Upper lobe of right lung (tissue), 1 donor: ENCODE measurements around the gene BPIFB1. TPM values are rescaled to one million over a fixed set of nuclear protein-coding genes. Genes with fewer than 3 reads are reported as not detected.

Experiments
- ATAC-seq: fragments of 200-7000 bp; cut with Tn5 transposase; one replicate; pipeline ENCODE4 v1.9.1; 2020; ENCODE audit warnings: mild to moderate bottlenecking, moderate library complexity
- DNase-seq: peaks from one replicate; pipeline ENCODE4 v3.0.0-alpha.2; 2020
- H3K27ac ChIP-seq: fragments of 200-600 bp; one replicate; pipeline ENCODE4 v1.8.0; 2022
- H3K27me3 ChIP-seq: fragments of 200-600 bp; one replicate; pipeline ENCODE4 v1.8.0; 2022; ENCODE audit warnings: mild to moderate bottlenecking
- H3K36me3 ChIP-seq: fragments of 200-600 bp; one replicate; pipeline ENCODE4 v1.8.0; 2022
- H3K4me1 ChIP-seq: fragments of 200-600 bp; one replicate; pipeline ENCODE4 v1.8.0; 2022
- H3K4me3 ChIP-seq: fragments of 200-600 bp; one replicate; pipeline ENCODE4 v1.8.0; 2022; ENCODE audit warnings: mild to moderate bottlenecking
- H3K9me3 ChIP-seq: fragments of 200-600 bp; one replicate; pipeline ENCODE4 v1.8.0; 2022
- CTCF ChIP-seq: fragments of 200-600 bp; IDR thresholded peaks from one replicate; pipeline ENCODE4 v1.8.0; 2022; ENCODE audit warnings: antibody characterized with exemption
- intact Hi-C: fragments of 100-400 bp; cut with DNase I; formaldehyde crosslinking; loops from one replicate; pipeline ENCODE4 v1.11.0; 2022
- total RNA-seq: library from RNA; stranded (reverse); fragmentation: NEBNext Ultra II Directional; extraction: Animal tissue kit (Norgen Biotek cat#: 25700); gene quantifications from one replicate; pipeline ENCODE4 v1.2.1, GENCODE V29; 2021
- donor health status: DM: no; HTN: yes; CAD: no; lungs with severe emphysema.

The BPIFB1 gene
- total RNA-seq, 1 donor from 2014 or later, result 0.67 TPM

GRCh38 chr20:33273117-33273851, 9.7 kb upstream of the BPIFB1 start:
- no peaks in the 10 kb centered on the region for H3K9me3 ChIP-seq
- H3K4me3 ChIP-seq, result no peak overlapping the region
- TF ChIP-seq CTCF, result no peak
- H3K4me1 ChIP-seq, result no peaks in the 10 kb centered on the region
- no peak overlapping the region for H3K27ac ChIP-seq
- ATAC-seq (no peak), DNase-seq (no peak)
- H3K36me3 ChIP-seq, result no peaks in the 10 kb centered on the region
- peaks cover 5% of the 10 kb centered on the region for H3K27me3 ChIP-seq
- intact Hi-C loops, result no loop called here

- peaks cover 5% of the 10 kb centered on the region for H3K27me3 ChIP-seq
- H3K4me3 ChIP-seq, result no peak overlapping the region
- DNase-seq (no peak), ATAC-seq (no peak)
- no peaks in the 10 kb centered on the region for H3K4me1 ChIP-seq
- intact Hi-C loops, result no loop called here
- no peaks in the 10 kb centered on the region for H3K36me3 ChIP-seq
- no peak overlapping the region for H3K27ac ChIP-seq
- H3K9me3 ChIP-seq, result no peaks in the 10 kb centered on the region
- TF ChIP-seq CTCF, result no peak
These were observed 7.8 kb upstream of the BPIFB1 start for GRCh38 chr20:33275215-33275614.

GRCh38 chr20:33275871-33276270, 7.1 kb upstream of the BPIFB1 start:
- Histone ChIP-seq H3K9me3 (no peaks in the 10 kb centered on the region), H3K27me3 (peaks cover 5% of the 10 kb centered on the region), H3K36me3 (no peaks in the 10 kb centered on the region), H3K27ac (no peak overlapping the region), H3K4me1 (no peaks in the 10 kb centered on the region), H3K4me3 (no peak overlapping the region)
- no peak for TF ChIP-seq CTCF
- intact Hi-C loops, result no loop called here
- DNase-seq (no peak), ATAC-seq (no peak)

GRCh38 chr20:33276303-33277113, 6.5 kb upstream of the BPIFB1 start:
- Histone ChIP-seq H3K27ac (no peak overlapping the region), H3K4me1 (no peaks in the 10 kb centered on the region), H3K9me3 (no peaks in the 10 kb centered on the region), H3K36me3 (no peaks in the 10 kb centered on the region), H3K4me3 (no peak overlapping the region), H3K27me3 (peaks cover 5% of the 10 kb centered on the region)
- DNase-seq (no peak), ATAC-seq (no peak)
- TF ChIP-seq CTCF, result no peak
- intact Hi-C loops, result no loop called here

- Histone ChIP-seq H3K4me3 (no peak overlapping the region), H3K27ac (no peak overlapping the region), H3K9me3 (no peaks in the 10 kb centered on the region), H3K36me3 (no peaks in the 10 kb centered on the region), H3K27me3 (peaks cover 5% of the 10 kb centered on the region), H3K4me1 (no peaks in the 10 kb centered on the region)
- ATAC-seq, result no peak
- no peak for DNase-seq
- TF ChIP-seq CTCF, result no peak
- intact Hi-C loops, result no loop called here
These were observed 5.3 kb upstream of the BPIFB1 start for GRCh38 chr20:33277471-33278441.
